GM04503 (cell line): Measurements from ENCODE around the gene SLC5A11.
"Not testable (repeated sequence)": the region's sequence is repeated elsewhere in the genome, so short reads cannot be mapped to it uniquely, and the experiment has no call there.

ENCODE experiments used
- DNase-seq: peaks from one replicate; pipeline ENCODE4 v3.0.0-alpha.2; 2012; ENCODE audit warnings: low read depth

The SLC5A11 gene

DNA sequence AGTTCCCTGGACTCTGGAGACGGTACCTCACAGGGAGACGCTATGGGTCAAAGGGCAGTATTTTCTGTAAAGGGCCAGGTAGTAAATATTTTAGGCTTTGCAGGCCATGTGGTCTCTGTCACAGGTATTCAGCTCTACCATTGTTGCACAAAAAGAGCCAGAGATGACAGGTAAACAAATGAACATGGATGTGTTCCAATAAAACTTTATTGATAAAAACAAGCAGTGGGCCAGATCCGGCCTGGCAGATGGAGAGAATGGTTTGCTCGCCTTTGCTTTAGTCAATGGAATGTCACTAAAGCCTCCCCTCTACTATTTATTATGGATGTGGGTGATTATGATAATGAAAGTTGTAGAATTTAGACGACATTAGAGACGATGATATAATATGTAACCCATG lies 8.9 kb upstream of the SLC5A11 start:
- DNase-seq: no peak

DNA sequence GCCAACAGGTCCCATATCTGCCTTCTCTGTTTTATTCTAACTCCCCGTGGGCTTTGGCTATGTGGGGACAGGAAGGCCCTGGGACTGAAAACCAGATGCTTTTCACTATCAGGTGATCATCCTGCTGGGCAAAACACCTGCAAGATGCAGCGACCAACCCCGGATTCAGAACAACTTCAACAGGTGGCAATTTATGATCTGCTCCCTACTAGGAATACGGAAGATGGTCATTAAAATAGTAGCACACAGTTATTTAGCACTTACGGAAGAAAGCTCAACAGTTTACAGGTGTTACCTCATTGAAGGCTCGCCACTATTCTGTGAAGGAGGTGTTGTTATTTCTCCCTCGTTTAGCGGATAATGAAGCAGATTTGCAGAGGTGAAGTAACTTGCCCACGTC lies 7.8 kb upstream of the SLC5A11 start:
- DNase-seq: no peak

DNA sequence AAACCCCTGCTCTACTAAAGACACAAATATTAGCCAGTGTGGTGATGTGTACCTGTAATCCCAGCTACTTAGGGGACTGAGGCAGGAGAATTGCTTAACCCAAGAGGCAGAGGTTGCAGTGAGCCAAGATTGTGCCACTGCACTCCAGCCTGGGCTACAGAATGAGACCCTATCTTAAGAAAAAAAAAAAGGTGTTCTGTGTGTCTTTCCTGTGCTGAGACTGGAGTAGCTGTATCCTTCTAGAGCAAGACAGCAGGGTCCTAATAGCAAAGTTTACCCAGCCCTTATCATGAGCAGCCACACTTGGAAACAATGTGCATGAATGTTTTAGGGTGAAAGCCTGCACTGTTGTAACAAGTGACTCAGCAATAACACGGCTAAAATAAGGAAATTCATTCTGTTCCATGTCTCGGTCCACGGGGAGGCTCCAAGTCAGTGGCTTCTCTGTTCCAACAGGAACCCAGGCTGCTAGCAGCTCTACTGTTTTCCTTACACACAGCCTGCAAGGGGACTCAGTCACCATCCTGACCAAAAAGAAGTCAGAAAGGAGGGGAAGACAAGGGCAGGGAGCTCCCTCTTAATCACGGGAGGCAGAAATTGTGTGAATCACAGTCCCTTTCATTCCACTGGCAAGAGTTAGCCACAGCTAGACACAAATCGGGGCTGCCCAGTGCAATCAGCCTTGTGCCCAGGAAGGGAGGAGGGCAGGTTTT lies 7.1 kb upstream of the SLC5A11 start:
- DNase-seq: peak; percentile 39

GRCh38 chr16:24839347-24839972 lies 6.3 kb upstream of the SLC5A11 start:
- no peak for DNase-seq

- no peak for DNase-seq
Observed at GRCh38 chr16:24841291-24841690, 4.5 kb upstream of the SLC5A11 start.

DNA sequence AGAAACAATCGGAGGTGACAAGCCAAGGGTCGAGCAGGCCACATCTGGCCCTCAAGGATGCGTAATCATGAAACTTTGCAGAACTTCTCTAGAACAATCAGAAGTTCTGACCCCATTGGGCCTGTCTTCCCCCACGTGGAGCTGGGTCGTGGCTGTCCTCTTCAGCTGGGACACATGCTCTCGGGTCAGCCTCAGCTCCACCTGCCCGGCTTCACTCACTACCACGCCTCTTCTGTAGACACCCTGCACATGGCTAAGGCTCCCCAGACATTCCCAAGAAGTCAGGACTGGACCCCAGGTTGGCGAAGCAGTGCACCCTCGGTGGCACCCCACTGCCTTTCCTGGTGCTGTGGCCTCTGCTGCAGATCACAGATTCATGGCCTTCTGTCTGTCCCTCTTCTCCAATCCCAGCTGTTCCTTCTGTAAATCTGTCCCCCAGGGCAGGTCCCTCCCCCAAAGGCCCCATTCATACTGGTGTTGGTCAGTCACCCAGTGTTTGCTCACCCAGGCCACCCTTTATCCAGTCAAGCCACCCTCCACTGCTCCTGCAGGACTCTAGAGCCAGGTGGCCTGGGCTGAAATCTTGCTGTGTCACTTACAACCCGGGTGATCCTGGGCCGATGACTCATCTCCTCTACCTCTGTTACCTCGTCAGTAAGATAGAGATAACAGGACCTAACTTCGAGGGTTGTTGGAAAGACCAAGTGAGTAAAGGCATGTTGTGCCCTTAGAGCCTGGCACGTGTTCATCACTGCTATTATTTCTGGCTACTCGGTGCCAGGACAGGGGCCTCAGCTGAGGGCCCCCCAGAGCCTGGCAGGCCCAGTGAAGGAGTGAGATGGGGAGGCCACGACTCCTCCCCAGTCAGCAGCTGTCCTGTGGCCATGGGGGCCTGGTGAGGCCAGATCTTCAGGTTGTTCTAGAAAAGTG lies 1.4 kb upstream of the SLC5A11 start:
- no peak for DNase-seq

DNA sequence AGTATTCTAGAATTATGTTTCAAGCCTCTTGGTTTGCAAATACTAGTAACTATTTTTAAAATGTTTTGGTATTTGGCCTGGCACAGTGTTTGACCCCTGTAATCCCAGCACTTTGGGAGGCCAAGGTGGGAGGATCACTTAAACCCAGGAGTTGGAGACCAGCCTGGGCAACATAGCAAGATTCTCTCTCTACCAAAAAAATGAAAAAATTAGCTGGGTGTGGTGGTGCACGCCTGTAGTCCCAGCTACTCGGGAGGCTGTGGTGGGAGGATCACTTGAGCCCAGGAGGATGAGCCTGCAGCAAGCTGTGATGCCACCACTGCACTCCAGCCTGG lies 765 bp upstream of the SLC5A11 start:
- DNase-seq: not testable (repeated sequence)

DNA sequence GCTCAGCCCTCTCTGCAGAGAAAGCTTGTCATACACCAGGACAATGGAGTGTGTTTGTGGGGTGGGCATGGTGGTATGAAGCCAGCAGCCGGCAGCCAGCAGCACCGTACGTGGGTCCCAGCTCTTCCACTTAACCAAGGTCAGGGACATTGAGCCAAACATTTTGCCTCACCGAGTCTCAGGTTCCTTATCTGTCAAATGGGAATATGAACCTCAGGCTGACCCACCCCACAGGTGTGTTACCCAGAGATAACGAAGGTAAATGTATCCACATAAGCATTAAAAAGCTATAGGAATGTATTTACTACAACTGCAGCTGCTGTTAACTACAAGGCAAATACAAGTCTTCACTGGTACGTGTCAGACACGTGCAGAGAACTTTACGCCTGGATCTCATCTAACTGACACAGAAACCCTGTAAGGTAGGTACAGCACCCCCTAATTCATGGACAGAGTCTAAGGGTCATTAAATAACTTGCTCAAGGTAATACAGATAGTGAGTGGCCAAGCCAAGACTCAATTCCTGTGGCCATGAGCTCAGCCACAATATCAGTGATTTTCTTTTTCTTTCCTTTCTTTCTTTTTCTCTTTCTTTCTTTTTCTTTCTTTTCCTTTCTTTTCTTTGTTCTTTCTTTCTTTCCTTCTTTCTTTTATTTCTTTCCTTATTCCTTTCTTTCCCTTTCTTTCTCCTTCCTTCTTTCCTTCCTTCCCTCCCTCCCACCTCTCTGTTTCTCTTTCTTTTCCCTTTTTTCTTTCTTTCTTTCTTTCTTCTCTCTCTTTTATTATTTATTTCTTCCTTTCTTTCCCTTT lies 990 bp downstream of the SLC5A11 start:
- no peak for DNase-seq

- no peak for DNase-seq
Observed at GRCh38 chr16:24847358-24847664, 1.5 kb downstream of the SLC5A11 start.

- DNase-seq: no peak
Observed at GRCh38 chr16:24848065-24848464, 2.3 kb downstream of the SLC5A11 start.

- DNase-seq: no peak
Observed at GRCh38 chr16:24849641-24850040, 3.9 kb downstream of the SLC5A11 start.

DNA sequence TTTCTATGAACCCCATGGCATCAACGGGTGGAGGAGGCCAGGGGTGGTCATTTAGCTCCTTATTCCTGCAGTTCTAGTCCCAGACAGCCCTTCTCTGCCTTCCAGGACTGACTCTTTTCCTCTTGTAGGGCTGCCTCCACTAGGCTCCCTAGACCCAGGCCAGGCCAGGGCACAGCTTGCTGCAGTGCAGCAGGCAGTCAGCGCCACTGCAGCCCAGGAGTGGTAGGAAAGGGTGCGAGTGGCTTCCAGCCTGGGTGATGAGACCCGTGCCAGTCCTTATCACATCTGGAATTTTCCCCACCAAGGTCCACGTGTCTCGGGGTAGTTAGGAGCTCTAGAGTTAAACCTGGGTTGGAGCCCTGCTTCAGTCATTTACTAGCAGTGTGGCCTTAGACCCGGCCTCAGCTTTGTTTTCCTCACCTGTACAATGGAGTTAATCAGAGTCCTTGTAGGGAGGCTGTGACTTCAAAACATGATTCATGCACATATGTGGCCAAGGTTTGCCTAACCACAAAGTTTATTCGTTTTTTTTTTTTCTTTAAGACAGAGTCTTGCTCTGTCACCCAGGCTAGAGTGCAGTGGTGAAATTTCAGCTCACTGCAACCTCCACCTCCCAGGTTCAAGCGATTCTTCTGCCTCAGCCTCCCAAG lies 4.7 kb downstream of the SLC5A11 start:
- no peak for DNase-seq

- DNase-seq: no peak
Observed at GRCh38 chr16:24851700-24852099, 5.9 kb downstream of the SLC5A11 start.

DNA sequence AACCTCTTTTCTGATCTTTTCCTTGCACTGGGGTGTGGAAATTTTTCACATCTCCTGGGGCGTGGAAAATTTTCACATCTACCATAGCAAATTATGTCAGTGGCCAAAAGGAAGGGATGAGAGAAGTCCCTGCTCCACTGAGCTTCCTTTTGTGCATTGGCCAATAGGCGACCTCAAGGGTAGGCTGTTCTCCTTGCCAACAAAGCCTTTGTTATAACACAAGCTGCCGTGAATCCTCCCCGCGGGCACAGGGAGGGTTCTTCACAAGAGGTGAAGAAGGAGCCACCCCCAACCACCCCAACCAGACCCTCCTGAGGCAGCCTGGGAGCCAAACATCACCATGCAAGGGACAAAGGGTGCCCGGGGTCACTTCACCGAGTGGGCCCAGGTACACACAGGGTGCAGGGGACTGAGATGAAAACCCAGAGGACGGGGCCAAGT lies 6.5 kb downstream of the SLC5A11 start:
- no peak for DNase-seq

- DNase-seq: no peak
Observed at GRCh38 chr16:24853169-24853824, 7.5 kb downstream of the SLC5A11 start.

GRCh38 chr16:24853830-24854229 lies 8.1 kb downstream of the SLC5A11 start:
- no peak for DNase-seq

GRCh38 chr16:24854607-24855171 lies 8.9 kb downstream of the SLC5A11 start:
- DNase-seq: no peak

- DNase-seq: no peak
Observed at GRCh38 chr16:24855678-24856077, 9.9 kb downstream of the SLC5A11 start.

DNA sequence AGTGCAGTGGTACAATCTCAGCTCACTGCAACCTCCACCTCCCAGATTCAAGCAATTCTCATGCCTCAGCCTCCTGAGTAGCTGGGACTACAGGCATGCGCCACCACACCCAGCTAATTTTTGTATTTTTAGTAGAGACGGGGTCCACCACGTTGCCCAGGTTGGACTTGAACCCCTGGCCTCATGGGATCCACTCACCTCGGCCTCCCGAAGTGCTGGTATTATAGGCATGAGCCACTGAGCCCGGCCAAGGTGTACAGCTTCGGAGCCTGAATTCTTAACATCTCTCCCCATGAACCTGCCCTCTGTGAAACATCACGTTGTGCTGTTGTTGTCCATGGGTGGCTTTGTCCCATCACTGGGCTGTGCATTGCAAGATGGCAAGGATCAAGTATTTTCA lies 11.1 kb downstream of the SLC5A11 start:
- DNase-seq: not testable (repeated sequence)

- DNase-seq: no peak
Observed at GRCh38 chr16:24858219-24859041, 12.7 kb downstream of the SLC5A11 start.
